Measurements from ENCODE around the gene TPCN2.

TPCN2 gene

DNA sequence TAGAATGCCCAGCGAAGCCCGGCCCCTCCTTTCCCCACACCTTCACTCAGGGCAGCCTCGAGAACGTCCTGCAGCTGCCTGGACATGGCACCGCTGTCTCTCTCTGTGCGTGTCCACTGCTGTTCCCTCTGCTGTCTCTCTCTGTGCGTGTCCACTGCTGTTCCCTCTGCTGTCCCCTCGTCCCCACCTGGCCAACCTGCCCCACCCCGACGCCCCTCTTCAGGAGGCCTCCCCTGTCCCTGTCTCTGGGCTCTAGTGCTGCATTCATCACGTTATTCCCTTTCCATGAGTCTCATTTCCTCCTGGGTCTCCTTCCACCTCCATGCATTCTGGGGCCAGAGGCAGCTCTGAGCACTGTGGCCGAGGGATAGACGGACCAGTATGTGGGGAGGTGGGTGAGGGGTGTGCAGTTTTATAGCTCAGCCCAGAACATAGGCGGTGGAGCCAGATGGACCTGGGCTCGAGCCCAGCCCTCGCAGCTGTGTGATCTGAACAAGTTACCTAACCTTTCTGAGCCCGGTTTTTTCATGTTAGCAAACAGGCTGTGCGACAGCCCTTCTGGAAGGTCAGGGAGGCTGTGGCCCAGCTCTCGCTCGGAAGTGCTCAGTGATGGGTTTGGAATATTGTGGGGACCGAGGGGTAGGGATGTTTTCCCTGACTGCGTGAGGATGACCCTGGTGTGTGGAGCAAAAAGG, 65.1 kb downstream of the TPCN2 start:
- in situ Hi-C loops (cut with HindIII; ENCODE audit: low sequenced_read_pairs): no loop called here
- no peak overlapping the region for H3K4me3 ChIP-seq (ENCODE audit: low read depth, low read length)
- TF ChIP-seq, protein P1, sequence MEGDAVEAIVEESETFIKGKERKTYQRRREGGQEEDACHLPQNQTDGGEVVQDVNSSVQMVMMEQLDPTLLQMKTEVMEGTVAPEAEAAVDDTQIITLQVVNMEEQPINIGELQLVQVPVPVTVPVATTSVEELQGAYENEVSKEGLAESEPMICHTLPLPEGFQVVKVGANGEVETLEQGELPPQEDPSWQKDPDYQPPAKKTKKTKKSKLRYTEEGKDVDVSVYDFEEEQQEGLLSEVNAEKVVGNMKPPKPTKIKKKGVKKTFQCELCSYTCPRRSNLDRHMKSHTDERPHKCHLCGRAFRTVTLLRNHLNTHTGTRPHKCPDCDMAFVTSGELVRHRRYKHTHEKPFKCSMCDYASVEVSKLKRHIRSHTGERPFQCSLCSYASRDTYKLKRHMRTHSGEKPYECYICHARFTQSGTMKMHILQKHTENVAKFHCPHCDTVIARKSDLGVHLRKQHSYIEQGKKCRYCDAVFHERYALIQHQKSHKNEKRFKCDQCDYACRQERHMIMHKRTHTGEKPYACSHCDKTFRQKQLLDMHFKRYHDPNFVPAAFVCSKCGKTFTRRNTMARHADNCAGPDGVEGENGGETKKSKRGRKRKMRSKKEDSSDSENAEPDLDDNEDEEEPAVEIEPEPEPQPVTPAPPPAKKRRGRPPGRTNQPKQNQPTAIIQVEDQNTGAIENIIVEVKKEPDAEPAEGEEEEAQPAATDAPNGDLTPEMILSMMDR (IDR thresholded peaks at IDR 0.05; ENCODE audit: low read depth, low read length, missing control alignments): no peak
- DNase-seq (ENCODE audit: low read depth): no peak

DNA sequence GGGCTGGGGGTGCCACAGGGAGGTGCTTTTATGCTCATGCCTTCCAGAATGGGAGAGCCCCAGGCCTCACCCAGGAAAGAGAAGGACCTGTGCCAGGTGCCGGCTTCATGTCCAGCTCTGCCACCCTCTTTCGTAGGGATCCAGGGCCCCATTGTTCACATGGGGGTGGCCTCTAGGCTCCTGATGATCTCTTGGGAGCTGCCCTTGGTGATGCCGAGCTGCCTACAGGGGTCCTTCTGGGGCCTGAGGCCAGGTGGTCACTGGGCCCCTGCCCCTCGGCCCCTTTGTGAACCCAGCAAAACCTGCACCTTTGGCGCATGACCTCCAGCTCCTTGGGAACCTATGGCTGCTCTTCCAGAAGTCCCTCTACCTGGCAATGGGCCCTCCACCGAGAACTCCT, 65.6 kb downstream of the TPCN2 start:
- no peak overlapping the region for H3K4me3 ChIP-seq (ENCODE audit: low read depth, low read length)
- TF ChIP-seq, protein P1 (IDR thresholded peaks at IDR 0.05; ENCODE audit: low read depth, low read length, missing control alignments): no peak
- in situ Hi-C loops (cut with HindIII; ENCODE audit: low sequenced_read_pairs): no loop called here
- DNase-seq (ENCODE audit: low read depth): no peak

DNA sequence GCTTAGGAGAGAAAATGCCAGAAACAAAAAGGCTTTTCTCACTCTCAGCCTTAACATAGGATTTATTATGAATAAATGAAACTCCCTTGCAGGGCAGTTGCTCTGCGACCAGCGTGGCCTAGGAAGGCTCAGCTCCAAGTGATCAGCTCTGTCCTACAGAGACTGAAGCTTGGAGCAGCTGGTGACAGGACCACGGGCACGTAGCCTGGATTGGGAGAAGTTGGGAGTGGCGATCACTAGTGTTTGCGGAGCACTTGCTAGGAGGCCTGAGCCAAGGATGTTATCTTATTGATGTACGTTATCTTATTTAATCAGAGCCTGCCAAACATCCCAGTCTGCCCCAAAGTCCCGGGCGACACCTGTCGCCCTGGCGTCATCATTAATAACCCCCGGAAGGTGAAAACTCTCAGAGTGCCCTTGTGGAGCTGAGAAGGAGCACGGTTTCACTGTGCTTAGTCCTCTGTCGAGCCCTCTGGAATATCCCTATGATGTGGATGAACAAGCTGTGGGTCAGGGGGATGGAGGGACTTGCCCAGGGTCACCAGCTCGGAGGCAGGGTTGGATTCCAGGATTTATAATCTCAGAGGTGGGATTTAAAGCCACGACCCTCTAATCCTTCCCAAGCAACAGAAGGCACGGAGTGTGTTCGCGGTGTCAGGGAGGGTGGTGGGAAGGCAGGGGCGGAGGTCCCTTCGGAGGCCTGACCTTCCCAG, 66.2 kb downstream of the TPCN2 start:
- in situ Hi-C loops (cut with HindIII; ENCODE audit: low sequenced_read_pairs): no loop called here
- no peak for DNase-seq (ENCODE audit: low read depth)
- TF ChIP-seq, protein P1 (IDR thresholded peaks at IDR 0.05; ENCODE audit: low read depth, low read length, missing control alignments): no peak
- H3K4me3 ChIP-seq (ENCODE audit: low read depth, low read length): no peak overlapping the region

DNA sequence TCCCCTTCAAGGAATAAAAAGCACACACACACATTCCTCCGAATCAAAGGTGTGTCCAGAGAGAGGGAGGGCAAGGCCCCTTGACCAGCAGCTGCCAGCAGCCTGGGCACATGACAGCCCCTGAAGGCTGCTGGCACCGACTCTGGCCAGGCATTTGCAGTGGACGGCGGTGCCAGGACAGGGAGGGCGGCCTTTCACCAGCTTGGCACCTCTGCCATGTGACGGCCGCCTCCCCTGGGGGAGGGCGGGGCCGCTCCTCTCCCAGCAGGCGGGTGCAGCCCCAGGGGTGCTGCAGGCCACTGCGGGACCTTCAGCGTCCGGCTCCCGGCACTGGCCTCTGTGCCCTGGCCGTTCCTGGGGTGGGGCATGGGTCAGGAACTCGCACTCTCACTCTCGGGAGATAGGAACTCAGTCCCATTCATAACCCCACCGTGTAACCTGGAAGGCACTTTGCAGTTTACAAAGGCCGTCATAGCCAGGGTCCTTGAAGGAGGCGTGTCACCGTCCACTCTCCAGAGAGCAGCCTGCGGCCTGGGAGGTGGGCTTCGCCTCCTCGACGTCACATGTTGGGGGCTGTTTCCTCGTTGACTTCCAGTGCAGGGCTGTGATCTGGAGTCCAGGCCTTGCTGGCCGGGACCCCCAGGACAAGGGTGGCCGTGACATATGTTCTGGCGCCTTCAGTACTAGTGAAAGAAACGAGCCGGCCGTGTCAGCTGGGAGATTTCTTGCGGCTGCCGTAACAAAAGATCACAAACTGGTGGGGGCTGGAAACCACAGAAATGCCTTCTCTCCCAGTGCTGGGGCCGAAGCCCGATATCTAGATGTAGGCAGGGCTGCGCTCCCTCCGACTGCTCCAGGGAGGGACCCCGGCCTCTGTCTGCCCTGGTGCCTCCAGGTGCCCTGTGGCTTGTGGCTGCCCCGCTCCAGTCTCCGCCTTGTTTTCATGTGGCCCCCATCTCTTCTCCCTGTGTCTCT, 67.1 kb downstream of the TPCN2 start:
- no peak overlapping the region for H3K4me3 ChIP-seq (ENCODE audit: low read depth, low read length)
- DNase-seq (ENCODE audit: low read depth): peak; percentile 15
- TF ChIP-seq, protein P1 (IDR thresholded peaks at IDR 0.05; ENCODE audit: low read depth, low read length, missing control alignments): no peak
- in situ Hi-C loops (cut with HindIII; ENCODE audit: low sequenced_read_pairs): no loop called here

DNA sequence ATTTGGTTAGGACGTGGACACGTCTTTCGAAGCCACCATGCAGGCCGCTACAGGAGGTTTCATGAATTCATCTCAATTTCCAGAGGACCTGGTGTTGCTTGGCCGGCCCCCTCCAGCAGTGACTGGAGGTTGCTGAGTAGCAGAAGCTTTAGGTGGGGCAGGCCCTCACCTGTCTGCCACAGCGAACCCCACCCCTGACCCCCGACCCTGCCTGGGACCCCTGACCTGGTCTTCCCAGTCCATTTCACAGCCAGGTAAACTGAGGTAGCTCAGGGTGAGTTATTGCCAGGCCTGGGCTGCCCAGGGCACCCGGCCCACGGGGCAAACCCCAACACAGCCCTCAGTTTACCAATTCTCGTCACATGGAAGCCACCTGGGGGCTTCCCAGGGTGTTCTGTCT, 67.9 kb downstream of the TPCN2 start:
- in situ Hi-C loops (cut with HindIII; ENCODE audit: low sequenced_read_pairs): no loop called here
- TF ChIP-seq, protein P1 (IDR thresholded peaks at IDR 0.05; ENCODE audit: low read depth, low read length, missing control alignments): no peak
- no peak for DNase-seq (ENCODE audit: low read depth)
- no peak overlapping the region for H3K4me3 ChIP-seq (ENCODE audit: low read depth, low read length)

DNA sequence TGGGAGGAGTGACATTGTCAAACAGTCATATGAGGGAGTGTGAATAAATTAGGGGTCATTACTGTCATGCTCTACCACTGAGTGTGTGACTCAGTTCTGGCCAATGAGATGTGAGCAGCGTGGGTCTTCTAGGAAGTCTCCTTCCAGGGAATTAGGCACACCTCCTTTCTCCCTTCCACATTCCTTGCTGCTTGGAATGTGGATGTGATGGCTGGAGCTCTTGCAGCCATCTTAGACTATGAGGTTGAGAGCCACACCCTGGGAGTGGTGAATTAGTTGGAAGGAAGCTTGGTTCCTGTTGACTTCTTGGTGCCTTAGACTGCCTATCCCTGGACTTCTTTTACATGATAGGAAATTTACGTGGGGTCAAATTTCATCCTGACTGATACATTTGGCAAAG, 70.5 kb downstream of the TPCN2 start:
- no peak overlapping the region for H3K4me3 ChIP-seq (ENCODE audit: low read depth, low read length)
- no peak for DNase-seq (ENCODE audit: low read depth)
- TF ChIP-seq, protein P1 (IDR thresholded peaks at IDR 0.05; ENCODE audit: low read depth, low read length, missing control alignments): no peak
- in situ Hi-C loops (cut with HindIII; ENCODE audit: low sequenced_read_pairs): no loop called here
